Stimulated activated naive CD4-positive, alpha-beta T cell treated with Interleukin-2 at 50 U/mL for 16 hours (primary cell): Measurements from ENCODE around the gene PHF2.
"Not testable (repeated sequence)": the region's sequence is repeated elsewhere in the genome, so short reads cannot be mapped to it uniquely, and the experiment has no call there.

Source experiments
- DNase-seq: peaks from one replicate; lab custom pipeline; 2025; lab: John Stamatoyannopoulos, UW

Gene PHF2

GRCh38 chr9:93665637-93666438, 89.5 kb downstream of the PHF2 start:
- no peak for DNase-seq

GRCh38 chr9:93666439-93666784, 90.0 kb downstream of the PHF2 start:
- not testable (repeated sequence) for DNase-seq

- DNase-seq: no peak
Measured at GRCh38 chr9:93667006-93667405, 90.6 kb downstream of the PHF2 start.

GRCh38 chr9:93667627-93668026, 91.2 kb downstream of the PHF2 start:
- no peak for DNase-seq

GRCh38 chr9:93668261-93668871, 92.0 kb downstream of the PHF2 start:
- no peak for DNase-seq

GRCh38 chr9:93669116-93669957, 93.0 kb downstream of the PHF2 start:
- no peak for DNase-seq

- DNase-seq: no peak
Measured at GRCh38 chr9:93669958-93670207, 93.5 kb downstream of the PHF2 start.

- no peak for DNase-seq
Measured at GRCh38 chr9:93670208-93671019, 94.0 kb downstream of the PHF2 start.

GRCh38 chr9:93671020-93671338, 94.6 kb downstream of the PHF2 start:
- no peak for DNase-seq

- DNase-seq: not testable (repeated sequence)
Measured at GRCh38 chr9:93672330-93673020, 96.1 kb downstream of the PHF2 start.

GRCh38 chr9:93673021-93673838, 96.8 kb downstream of the PHF2 start:
- DNase-seq: no peak

- DNase-seq: no peak
Measured at GRCh38 chr9:93673839-93674334, 97.5 kb downstream of the PHF2 start.

- no peak for DNase-seq
Measured at GRCh38 chr9:93674580-93675335, 98.4 kb downstream of the PHF2 start.

- DNase-seq: no peak
Measured at GRCh38 chr9:93675336-93676150, 99.2 kb downstream of the PHF2 start.

- no peak for DNase-seq
Measured at GRCh38 chr9:93676310-93677047, 100.1 kb downstream of the PHF2 start.

- no peak for DNase-seq
Measured at GRCh38 chr9:93677048-93677571, 100.7 kb downstream of the PHF2 start.

- DNase-seq: no peak
Measured at GRCh38 chr9:93677641-93678136, 101.3 kb downstream of the PHF2 start.
